A673 (cell line): ENCODE measurements around the gene DYNLT2.

ENCODE experiments used
- EZH2 ChIP-seq: fragments of 200-600 bp; sonication (generic); IDR thresholded peaks from 2 replicates; pipeline ENCODE4 v1.6.1; 2017; ENCODE audit warnings: borderline replicate concordance, low read depth, mild to moderate bottlenecking, mixed read lengths, antibody characterized with exemption, low read length; ENCODE audit not compliant: poor library complexity, severe bottlenecking
- TF ChIP-seq, protein P1 (sequence below): fragments of 300-800, 200-600 bp; sonication (generic); conservative IDR thresholded peaks from 2 replicates; pipeline ENCODE4 v1.5.1; 2017; ENCODE audit warnings: low read depth, mild to moderate bottlenecking, antibody characterized with exemption, low read length, moderate library complexity, mixed read lengths

GRCh38 chr6:169707772-169708171, 43.6 kb downstream of the DYNLT2 start:
- TF ChIP-seq, protein P1, sequence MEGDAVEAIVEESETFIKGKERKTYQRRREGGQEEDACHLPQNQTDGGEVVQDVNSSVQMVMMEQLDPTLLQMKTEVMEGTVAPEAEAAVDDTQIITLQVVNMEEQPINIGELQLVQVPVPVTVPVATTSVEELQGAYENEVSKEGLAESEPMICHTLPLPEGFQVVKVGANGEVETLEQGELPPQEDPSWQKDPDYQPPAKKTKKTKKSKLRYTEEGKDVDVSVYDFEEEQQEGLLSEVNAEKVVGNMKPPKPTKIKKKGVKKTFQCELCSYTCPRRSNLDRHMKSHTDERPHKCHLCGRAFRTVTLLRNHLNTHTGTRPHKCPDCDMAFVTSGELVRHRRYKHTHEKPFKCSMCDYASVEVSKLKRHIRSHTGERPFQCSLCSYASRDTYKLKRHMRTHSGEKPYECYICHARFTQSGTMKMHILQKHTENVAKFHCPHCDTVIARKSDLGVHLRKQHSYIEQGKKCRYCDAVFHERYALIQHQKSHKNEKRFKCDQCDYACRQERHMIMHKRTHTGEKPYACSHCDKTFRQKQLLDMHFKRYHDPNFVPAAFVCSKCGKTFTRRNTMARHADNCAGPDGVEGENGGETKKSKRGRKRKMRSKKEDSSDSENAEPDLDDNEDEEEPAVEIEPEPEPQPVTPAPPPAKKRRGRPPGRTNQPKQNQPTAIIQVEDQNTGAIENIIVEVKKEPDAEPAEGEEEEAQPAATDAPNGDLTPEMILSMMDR, result no peak
- no peak for TF ChIP-seq EZH2
